ENCODE data around the gene ERFL.

ERFL gene

GRCh38 chr19:41903193-41903953, 24.9 kb downstream of the ERFL start:
- H3K36me3 ChIP-seq, result peaks cover 100% of the 10 kb centered on the region
- H3K27ac ChIP-seq, result no peak overlapping the region
- H3K4me3 ChIP-seq (ENCODE audit: low read depth in 1 of 2, low read length in 1 of 2), result no peak overlapping the region
- H3K27me3 ChIP-seq, result no peaks in the 10 kb centered on the region
- no peaks in the 10 kb centered on the region for H3K9me3 ChIP-seq
- no peaks in the 10 kb centered on the region for H3K4me1 ChIP-seq (ENCODE audit: control insufficient read depth in 1 of 2, insufficient read depth in 1 of 2, low read depth in 1 of 2, low read length in 1 of 2)
- no peak for TF ChIP-seq CTCF (IDR thresholded peaks at IDR 0.05)

GRCh38 chr19:41902594-41902993, 25.7 kb downstream of the ERFL start:
- no peaks in the 10 kb centered on the region for H3K9me3 ChIP-seq
- H3K27ac ChIP-seq, result no peak overlapping the region
- H3K27me3 ChIP-seq, result no peaks in the 10 kb centered on the region
- H3K4me1 ChIP-seq (ENCODE audit: control insufficient read depth in 1 of 2, insufficient read depth in 1 of 2, low read depth in 1 of 2, low read length in 1 of 2), result no peaks in the 10 kb centered on the region
- H3K36me3 ChIP-seq, result peaks cover 100% of the 10 kb centered on the region
- TF ChIP-seq CTCF (IDR thresholded peaks at IDR 0.05), result no peak
- no peak overlapping the region for H3K4me3 ChIP-seq (ENCODE audit: low read depth in 1 of 2, low read length in 1 of 2)

- no peak overlapping the region for H3K4me3 ChIP-seq (ENCODE audit: low read depth in 1 of 2, low read length in 1 of 2)
- H3K27ac ChIP-seq, result no peak overlapping the region
- no peaks in the 10 kb centered on the region for H3K9me3 ChIP-seq
- no peak for TF ChIP-seq CTCF (IDR thresholded peaks at IDR 0.05)
- no peaks in the 10 kb centered on the region for H3K4me1 ChIP-seq (ENCODE audit: control insufficient read depth in 1 of 2, insufficient read depth in 1 of 2, low read depth in 1 of 2, low read length in 1 of 2)
- no peaks in the 10 kb centered on the region for H3K27me3 ChIP-seq
- H3K36me3 ChIP-seq, result peaks cover 100% of the 10 kb centered on the region
Measured at GRCh38 chr19:41901707-41902360, 26.4 kb downstream of the ERFL start.

- H3K27ac ChIP-seq, result peak overlapping the region; percentile 25
- H3K9me3 ChIP-seq, result peaks cover 7% of the 10 kb centered on the region
- TF ChIP-seq CTCF (IDR thresholded peaks at IDR 0.05), result no peak
- H3K4me1 ChIP-seq (ENCODE audit: control insufficient read depth in 1 of 2, insufficient read depth in 1 of 2, low read depth in 1 of 2, low read length in 1 of 2), result no peaks in the 10 kb centered on the region
- peaks cover 96% of the 10 kb centered on the region for H3K36me3 ChIP-seq
- no peaks in the 10 kb centered on the region for H3K27me3 ChIP-seq
- no peak overlapping the region for H3K4me3 ChIP-seq (ENCODE audit: low read depth in 1 of 2, low read length in 1 of 2)
Measured at GRCh38 chr19:41898235-41898634, 30.0 kb downstream of the ERFL start.

- Histone ChIP-seq H3K4me1 (ENCODE audit: control insufficient read depth in 1 of 2, insufficient read depth in 1 of 2, low read depth in 1 of 2, low read length in 1 of 2) (no peaks in the 10 kb centered on the region), H3K27ac (peak overlapping the region; percentile 42), H3K4me3 (ENCODE audit: low read depth in 1 of 2, low read length in 1 of 2) (no peak overlapping the region), H3K27me3 (no peaks in the 10 kb centered on the region), H3K9me3 (peaks cover 7% of the 10 kb centered on the region), H3K36me3 (peaks cover 96% of the 10 kb centered on the region)
- TF ChIP-seq CTCF (IDR thresholded peaks at IDR 0.05), result no peak
Measured at GRCh38 chr19:41897820-41898219, 30.4 kb downstream of the ERFL start.

All from neutrophil (primary cell).